ENCODE results near the gene SLC4A5.

The SLC4A5 gene

GRCh38 chr2:74343316-74343715, at the start of gene SLC4A5:
Gene SLC4A5 (minus strand): TSS chr2:74343416. CDS start chr2:74315023, 28,393 bp downstream.
- in situ Hi-C loops (cut with HindIII; ENCODE audit: low sequenced_read_pairs), result loop anchor here (5.0 kb wide), 1 partner anchor 71 kb away; no protein-coding TSS in a partner anchor

- in situ Hi-C loops (cut with HindIII; ENCODE audit: low sequenced_read_pairs), result no loop called here
Measured at GRCh38 chr2:74392449-74392743, 49.2 kb upstream of the SLC4A5 start.

- in situ Hi-C loops (cut with HindIII; ENCODE audit: low sequenced_read_pairs), result no loop called here
Measured at GRCh38 chr2:74391580-74392448, 48.6 kb upstream of the SLC4A5 start.

- in situ Hi-C loops (cut with HindIII; ENCODE audit: low sequenced_read_pairs), result no loop called here
Measured at GRCh38 chr2:74391209-74391579, 48.0 kb upstream of the SLC4A5 start.

GRCh38 chr2:74390606-74391005, 47.4 kb upstream of the SLC4A5 start:
- in situ Hi-C loops (cut with HindIII; ENCODE audit: low sequenced_read_pairs), result no loop called here

- in situ Hi-C loops (cut with HindIII; ENCODE audit: low sequenced_read_pairs), result loop anchor here (5.0 kb wide), 1 partner anchor 50 kb away; no protein-coding TSS in a partner anchor
Measured at GRCh38 chr2:74387346-74387745, 44.1 kb upstream of the SLC4A5 start.

- in situ Hi-C loops (cut with HindIII; ENCODE audit: low sequenced_read_pairs), result loop anchor here (5.0 kb wide), 1 partner anchor 48 kb away; no protein-coding TSS in a partner anchor
Measured at GRCh38 chr2:74385396-74385795, 42.2 kb upstream of the SLC4A5 start.

GRCh38 chr2:74384051-74384450, 40.8 kb upstream of the SLC4A5 start:
- in situ Hi-C loops (cut with HindIII; ENCODE audit: low sequenced_read_pairs), result no loop called here

- in situ Hi-C loops (cut with HindIII; ENCODE audit: low sequenced_read_pairs), result no loop called here
Measured at GRCh38 chr2:74383254-74383653, 40.0 kb upstream of the SLC4A5 start.

GRCh38 chr2:74381751-74382150, 38.5 kb upstream of the SLC4A5 start:
- in situ Hi-C loops (cut with HindIII; ENCODE audit: low sequenced_read_pairs), result no loop called here

GRCh38 chr2:74379851-74380789, 36.9 kb upstream of the SLC4A5 start, which contains the start of gene DCTN1:
Gene DCTN1 (minus strand): TSS chr2:74380311. CDS start chr2:74380037, 274 bp downstream.
- in situ Hi-C loops (cut with HindIII; ENCODE audit: low sequenced_read_pairs), result no loop called here

GRCh38 chr2:74378007-74378406, 34.8 kb upstream of the SLC4A5 start:
- in situ Hi-C loops (cut with HindIII; ENCODE audit: low sequenced_read_pairs), result no loop called here

- in situ Hi-C loops (cut with HindIII; ENCODE audit: low sequenced_read_pairs), result no loop called here
Measured at GRCh38 chr2:74375838-74376237, 32.6 kb upstream of the SLC4A5 start.

GRCh38 chr2:74374509-74375205, 31.4 kb upstream of the SLC4A5 start:
- in situ Hi-C loops (cut with HindIII; ENCODE audit: low sequenced_read_pairs), result no loop called here

- in situ Hi-C loops (cut with HindIII; ENCODE audit: low sequenced_read_pairs), result no loop called here
Measured at GRCh38 chr2:74373985-74374384, 30.8 kb upstream of the SLC4A5 start.

GRCh38 chr2:74373221-74373676, 30.0 kb upstream of the SLC4A5 start:
- in situ Hi-C loops (cut with HindIII; ENCODE audit: low sequenced_read_pairs), result no loop called here

- in situ Hi-C loops (cut with HindIII; ENCODE audit: low sequenced_read_pairs), result no loop called here
Measured at GRCh38 chr2:74372674-74373073, 29.5 kb upstream of the SLC4A5 start.

- in situ Hi-C loops (cut with HindIII; ENCODE audit: low sequenced_read_pairs), result no loop called here
Measured at GRCh38 chr2:74371421-74371820, 28.2 kb upstream of the SLC4A5 start.

- in situ Hi-C loops (cut with HindIII; ENCODE audit: low sequenced_read_pairs), result no loop called here
Measured at GRCh38 chr2:74369976-74370375, 26.8 kb upstream of the SLC4A5 start.

GRCh38 chr2:74368499-74368898, 25.3 kb upstream of the SLC4A5 start:
- in situ Hi-C loops (cut with HindIII; ENCODE audit: low sequenced_read_pairs), result no loop called here

GRCh38 chr2:74367789-74368188, 24.6 kb upstream of the SLC4A5 start:
- in situ Hi-C loops (cut with HindIII; ENCODE audit: low sequenced_read_pairs), result no loop called here
